ENCODE data around the gene LRMDA. TPM values are rescaled to one million over a fixed set of nuclear protein-coding genes. Genes with fewer than 3 reads are reported as not detected.
A peak's percentile ranks its signal among the peaks of the same experiment; 100 is the strongest.

LRMDA gene
- total and polyA plus RNA-seq, 2 donors (not counting 3 experiments of a cell fraction or from before 2014, with no cell fraction given), result 9.7 to 18.0 TPM

GRCh38 chr10:76230921-76231285 lies 799.5 kb downstream of the LRMDA start:
- intact Hi-C loops (cut with micrococcal nuclease), result no loop called here
- TF ChIP-seq POLR2AphosphoS5 (IDR thresholded peaks at IDR 0.05; ENCODE audit: insufficient read depth, low read depth, low read length) (no peak), JUN (IDR thresholded peaks at IDR 0.05; ENCODE audit: borderline replicate concordance, insufficient read depth, insufficient read length, low read depth) (no peak), MYC (IDR thresholded peaks at IDR 0.05; ENCODE audit: low read depth, low read length) (no peak)
- H3K36me3 ChIP-seq (ENCODE audit: control insufficient read depth in 2 of 2, extremely low read depth in 1 of 2, insufficient read depth in 2 of 2, low read length in 2 of 2), result no peaks in the 10 kb centered on the region
- no peaks in the 10 kb centered on the region for H3K79me2 ChIP-seq (ENCODE audit: control insufficient read depth, insufficient read depth, low read length)
- H3K27me3 ChIP-seq (ENCODE audit: control insufficient read depth in 2 of 2, insufficient read depth in 2 of 2, low read length in 2 of 2), result no peaks in the 10 kb centered on the region
- FAIRE-seq (no peak), DNase-seq (ENCODE audit: low read depth, low spot score) (no peak)
- POLR2A ChIA-PET, result no interaction called here
- H3K4me2 ChIP-seq (ENCODE audit: insufficient read depth, low read length), result no peak overlapping the region
- H2AFZ ChIP-seq (ENCODE audit: low read depth, low read length), result no peak overlapping the region
- no peak overlapping the region for H3K9ac ChIP-seq (replicated peaks; ENCODE audit: extremely low read depth, insufficient read depth, low read length)
- no peak overlapping the region for H3K27ac ChIP-seq (ENCODE audit: insufficient read depth, low read depth, low read length)
- dilution Hi-C loops (cut with MboI; ENCODE audit: extremely low pct_ligation_motif_present, low sequenced_read_pairs), result no loop called here
- no peaks in the 10 kb centered on the region for H3K4me1 ChIP-seq (ENCODE audit: control insufficient read depth, extremely low read depth, insufficient read depth, low read length)
- H4K20me1 ChIP-seq (replicated peaks; ENCODE audit: control insufficient read depth, extremely low read depth, insufficient read depth, low read length), result no peaks in the 10 kb centered on the region
- H3K4me3 ChIP-seq (replicated peaks in 1 of 3; ENCODE audit: insufficient read depth in 1 of 3, low read depth in 1 of 3, low read length in 3 of 3), result no peak overlapping the region
- H3K9me1 ChIP-seq (replicated peaks; ENCODE audit: control insufficient read depth, extremely low read depth, insufficient read depth, low read length), result no peaks in the 10 kb centered on the region
- BruUV-seq (replicated peaks), result no TSS peak
- no peaks in the 10 kb centered on the region for H3K9me3 ChIP-seq (replicated peaks; ENCODE audit: control insufficient read depth, insufficient read depth, low read length)
- CTCF ChIA-PET, result interaction anchor here (1.2 kb wide), 1 partner anchor 317 kb away, joined by 3 read pairs; no protein-coding TSS in a partner anchor

- ChIA-PET CTCF (interaction anchor here (1.2 kb wide), 1 partner anchor 316 kb away, joined by 3 read pairs; no protein-coding TSS in a partner anchor), POLR2A (no interaction called here)
- Histone ChIP-seq H3K36me3 (ENCODE audit: control insufficient read depth in 2 of 2, extremely low read depth in 1 of 2, insufficient read depth in 2 of 2, low read length in 2 of 2) (no peaks in the 10 kb centered on the region), H3K4me1 (ENCODE audit: control insufficient read depth, extremely low read depth, insufficient read depth, low read length) (no peaks in the 10 kb centered on the region), H3K4me2 (ENCODE audit: insufficient read depth, low read length) (no peak overlapping the region), H3K79me2 (ENCODE audit: control insufficient read depth, insufficient read depth, low read length) (no peaks in the 10 kb centered on the region), H3K9me1 (replicated peaks; ENCODE audit: control insufficient read depth, extremely low read depth, insufficient read depth, low read length) (no peaks in the 10 kb centered on the region), H2AFZ (ENCODE audit: low read depth, low read length) (no peak overlapping the region), H3K27ac (ENCODE audit: insufficient read depth, low read depth, low read length) (no peak overlapping the region), H4K20me1 (replicated peaks; ENCODE audit: control insufficient read depth, extremely low read depth, insufficient read depth, low read length) (no peaks in the 10 kb centered on the region), H3K4me3 (replicated peaks in 1 of 3; ENCODE audit: insufficient read depth in 1 of 3, low read depth in 1 of 3, low read length in 3 of 3) (no peak overlapping the region), H3K9me3 (replicated peaks; ENCODE audit: control insufficient read depth, insufficient read depth, low read length) (no peaks in the 10 kb centered on the region), H3K9ac (replicated peaks; ENCODE audit: extremely low read depth, insufficient read depth, low read length) (no peak overlapping the region), H3K27me3 (ENCODE audit: control insufficient read depth in 2 of 2, insufficient read depth in 2 of 2, low read length in 2 of 2) (no peaks in the 10 kb centered on the region)
- no TSS peak for BruUV-seq (replicated peaks)
- dilution Hi-C loops (cut with MboI; ENCODE audit: extremely low pct_ligation_motif_present, low sequenced_read_pairs) (no loop called here), intact Hi-C loops (cut with micrococcal nuclease) (no loop called here)
- TF ChIP-seq MAX (IDR thresholded peaks at IDR 0.05; ENCODE audit: insufficient read depth, insufficient read length) (no peak), JUN (IDR thresholded peaks at IDR 0.05; ENCODE audit: borderline replicate concordance, insufficient read depth, insufficient read length, low read depth) (no peak), POLR2A (IDR thresholded peaks at IDR 0.05; ENCODE audit: low read depth, low read length) (no peak), FOS (IDR thresholded peaks at IDR 0.05; ENCODE audit: borderline replicate concordance, insufficient read depth, low read length) (no peak), EZH2 (IDR thresholded peaks at IDR 0.05; ENCODE audit: borderline replicate concordance, low read depth, low read length, severe bottlenecking) (no peak), CTCF (IDR thresholded peaks at IDR 0.05; ENCODE audit: extremely low read depth in 1 of 2, insufficient read depth in 1 of 2, low read depth in 1 of 2, low read length in 2 of 2) (no peak), MYC (IDR thresholded peaks at IDR 0.05; ENCODE audit: low read depth, low read length) (no peak), POLR2AphosphoS5 (IDR thresholded peaks at IDR 0.05; ENCODE audit: insufficient read depth, low read depth, low read length) (no peak)
- peak; percentile 4 for DNase-seq (ENCODE audit: low read depth, low spot score)
- no peak for FAIRE-seq
Observed at GRCh38 chr10:76231286-76231934, 800.0 kb downstream of the LRMDA start.
